ENCODE data around the gene TTC31.

Gene TTC31

DNA sequence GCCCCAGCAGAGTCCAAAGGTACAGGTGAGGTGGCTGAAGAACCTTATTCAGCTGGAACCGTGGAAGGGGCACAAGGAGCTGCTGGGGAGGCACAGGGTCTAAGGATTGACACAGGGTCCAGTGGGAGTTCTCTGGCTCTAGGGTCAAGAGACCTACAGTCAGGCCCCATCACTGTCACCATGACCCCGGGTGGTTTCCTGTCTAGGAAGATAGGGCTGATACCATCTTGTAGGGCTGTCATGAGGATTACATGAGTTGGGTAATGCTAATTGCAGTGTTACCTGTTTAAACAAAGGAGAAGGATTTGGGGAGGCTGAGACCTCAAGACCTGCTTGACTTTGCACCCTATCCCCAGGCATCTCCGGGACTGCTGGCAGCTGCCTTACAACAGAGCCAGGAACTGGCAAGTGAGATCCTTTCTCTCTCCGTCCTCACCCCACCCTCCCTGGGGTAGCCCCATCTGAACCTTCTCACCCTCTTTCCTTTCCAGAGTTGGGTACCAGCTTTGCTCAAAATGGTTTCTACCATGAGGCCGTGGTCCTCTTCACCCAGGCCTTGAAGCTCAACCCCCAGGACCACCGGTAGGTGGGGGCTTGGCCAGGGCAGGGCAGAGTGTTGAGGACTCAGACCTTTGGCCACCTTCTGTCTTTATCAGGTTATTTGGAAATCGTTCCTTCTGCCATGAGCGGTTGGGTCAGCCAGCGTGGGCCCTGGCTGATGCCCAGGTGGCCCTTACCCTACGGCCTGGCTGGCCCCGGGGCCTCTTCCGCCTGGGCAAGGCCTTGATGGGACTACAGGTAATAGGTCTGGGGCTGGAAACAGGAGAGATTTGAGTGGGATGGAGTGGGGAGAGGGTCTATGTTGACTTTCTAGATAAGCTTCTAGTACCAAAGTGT is 9.0 kb downstream of the TTC31 start:
- no peak for DNase-seq (ENCODE audit: low spot score)
- TF ChIP-seq, protein P1, sequence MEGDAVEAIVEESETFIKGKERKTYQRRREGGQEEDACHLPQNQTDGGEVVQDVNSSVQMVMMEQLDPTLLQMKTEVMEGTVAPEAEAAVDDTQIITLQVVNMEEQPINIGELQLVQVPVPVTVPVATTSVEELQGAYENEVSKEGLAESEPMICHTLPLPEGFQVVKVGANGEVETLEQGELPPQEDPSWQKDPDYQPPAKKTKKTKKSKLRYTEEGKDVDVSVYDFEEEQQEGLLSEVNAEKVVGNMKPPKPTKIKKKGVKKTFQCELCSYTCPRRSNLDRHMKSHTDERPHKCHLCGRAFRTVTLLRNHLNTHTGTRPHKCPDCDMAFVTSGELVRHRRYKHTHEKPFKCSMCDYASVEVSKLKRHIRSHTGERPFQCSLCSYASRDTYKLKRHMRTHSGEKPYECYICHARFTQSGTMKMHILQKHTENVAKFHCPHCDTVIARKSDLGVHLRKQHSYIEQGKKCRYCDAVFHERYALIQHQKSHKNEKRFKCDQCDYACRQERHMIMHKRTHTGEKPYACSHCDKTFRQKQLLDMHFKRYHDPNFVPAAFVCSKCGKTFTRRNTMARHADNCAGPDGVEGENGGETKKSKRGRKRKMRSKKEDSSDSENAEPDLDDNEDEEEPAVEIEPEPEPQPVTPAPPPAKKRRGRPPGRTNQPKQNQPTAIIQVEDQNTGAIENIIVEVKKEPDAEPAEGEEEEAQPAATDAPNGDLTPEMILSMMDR (IDR thresholded peaks at IDR 0.05; ENCODE audit: extremely low read depth, insufficient read depth, missing control alignments), result no peak
- in situ Hi-C loops (cut with MboI; ENCODE audit: low pct_unique_long_range_greater_than_20kb, low sequenced_read_pairs, unreplicated experiment), result loop anchor here (25.0 kb wide), 1 partner anchor 95 kb away; no protein-coding TSS in a partner anchor

DNA sequence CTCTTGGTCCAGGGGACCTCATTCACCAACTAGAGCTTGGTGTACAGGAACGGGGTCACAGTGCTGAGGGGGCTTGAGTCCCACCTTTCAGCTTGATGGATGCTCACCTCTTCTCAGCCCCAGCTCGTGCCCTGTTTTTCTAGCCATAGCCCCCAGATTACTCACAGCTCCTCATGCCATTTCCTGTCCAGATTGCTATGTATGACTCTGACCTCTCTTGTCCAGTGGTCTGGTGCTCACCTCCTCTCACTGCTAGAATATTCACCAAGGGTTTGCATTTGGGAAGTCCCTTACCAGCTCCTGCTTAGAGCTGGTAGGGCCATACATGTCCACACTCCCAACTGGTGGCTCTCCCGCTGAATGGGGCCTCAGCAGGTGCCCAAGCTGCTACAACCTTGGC is 10.7 kb downstream of the TTC31 start:
- in situ Hi-C loops (cut with MboI; ENCODE audit: low pct_unique_long_range_greater_than_20kb, low sequenced_read_pairs, unreplicated experiment), result loop anchor here (25.0 kb wide), 1 partner anchor 94 kb away; no protein-coding TSS in a partner anchor
- no peak for DNase-seq (ENCODE audit: low spot score)
- TF ChIP-seq, protein P1 (IDR thresholded peaks at IDR 0.05; ENCODE audit: extremely low read depth, insufficient read depth, missing control alignments), result no peak

DNA sequence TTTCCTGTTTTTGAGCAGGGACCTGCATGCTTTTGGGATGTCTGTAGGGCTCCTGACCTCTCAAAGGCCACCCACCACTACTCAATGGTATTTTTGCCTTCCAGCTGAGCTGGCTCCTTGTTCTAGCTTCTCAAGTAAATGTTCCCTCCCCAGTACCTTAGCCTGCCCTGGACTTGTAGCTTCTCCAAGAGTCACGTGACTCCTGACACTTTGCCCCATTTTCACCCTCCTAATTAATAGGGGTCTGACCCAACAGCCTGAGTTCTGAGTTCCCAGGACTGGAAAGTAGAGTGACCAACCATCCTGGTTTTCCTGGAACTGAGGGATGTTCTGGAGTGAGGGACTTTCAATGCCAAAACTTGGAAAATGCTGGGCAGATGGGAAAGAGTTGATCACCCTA is 12.6 kb downstream of the TTC31 start:
- TF ChIP-seq, protein P1 (IDR thresholded peaks at IDR 0.05; ENCODE audit: extremely low read depth, insufficient read depth, missing control alignments), result no peak
- in situ Hi-C loops (cut with MboI; ENCODE audit: low pct_unique_long_range_greater_than_20kb, low sequenced_read_pairs, unreplicated experiment), result loop anchor here (25.0 kb wide), 1 partner anchor 92 kb away; no protein-coding TSS in a partner anchor
- DNase-seq (ENCODE audit: low spot score), result no peak

DNA sequence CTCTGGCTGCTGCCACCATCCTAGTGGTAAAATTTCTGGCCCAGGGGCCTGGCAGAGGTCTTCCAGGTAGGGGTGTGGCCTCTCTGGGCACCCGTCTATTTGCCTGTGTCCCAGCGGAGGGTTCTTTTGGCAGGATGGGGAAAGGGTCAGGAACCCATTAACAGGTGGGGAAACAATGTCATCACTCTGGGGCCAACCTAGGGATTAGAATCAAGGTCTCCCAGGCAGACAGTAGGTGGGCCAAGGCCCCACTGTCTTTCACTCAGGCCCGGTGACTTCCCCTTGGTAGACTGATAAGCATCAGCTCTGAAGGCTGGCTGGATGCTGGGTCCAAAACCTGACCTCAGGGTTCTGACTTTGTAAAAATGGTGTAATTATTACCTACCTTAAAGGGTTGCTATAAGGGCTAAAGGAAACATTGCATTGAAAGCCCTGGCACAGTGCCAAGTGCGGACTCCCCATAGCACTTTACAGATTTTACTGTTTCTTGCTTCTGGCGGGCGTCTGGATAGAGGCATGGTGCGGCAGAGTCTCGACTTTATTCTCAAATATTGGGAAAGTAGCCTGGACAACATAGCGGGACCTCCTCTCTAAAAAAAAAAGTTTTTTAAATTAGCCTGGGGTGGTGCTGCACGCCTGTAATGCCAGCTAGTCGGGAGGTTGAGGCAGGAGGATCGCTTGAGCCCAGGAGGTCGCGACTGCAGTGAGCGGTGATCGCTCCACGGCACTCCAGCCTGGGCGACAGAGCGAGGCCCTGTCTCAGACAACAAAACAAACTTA is 14.3 kb downstream of the TTC31 start:
- in situ Hi-C loops (cut with MboI; ENCODE audit: low pct_unique_long_range_greater_than_20kb, low sequenced_read_pairs, unreplicated experiment), result loop anchor here (25.0 kb wide), 1 partner anchor 90 kb away; no protein-coding TSS in a partner anchor
- TF ChIP-seq, protein P1 (IDR thresholded peaks at IDR 0.05; ENCODE audit: extremely low read depth, insufficient read depth, missing control alignments), result no peak
- DNase-seq (ENCODE audit: low spot score), result no peak

DNA sequence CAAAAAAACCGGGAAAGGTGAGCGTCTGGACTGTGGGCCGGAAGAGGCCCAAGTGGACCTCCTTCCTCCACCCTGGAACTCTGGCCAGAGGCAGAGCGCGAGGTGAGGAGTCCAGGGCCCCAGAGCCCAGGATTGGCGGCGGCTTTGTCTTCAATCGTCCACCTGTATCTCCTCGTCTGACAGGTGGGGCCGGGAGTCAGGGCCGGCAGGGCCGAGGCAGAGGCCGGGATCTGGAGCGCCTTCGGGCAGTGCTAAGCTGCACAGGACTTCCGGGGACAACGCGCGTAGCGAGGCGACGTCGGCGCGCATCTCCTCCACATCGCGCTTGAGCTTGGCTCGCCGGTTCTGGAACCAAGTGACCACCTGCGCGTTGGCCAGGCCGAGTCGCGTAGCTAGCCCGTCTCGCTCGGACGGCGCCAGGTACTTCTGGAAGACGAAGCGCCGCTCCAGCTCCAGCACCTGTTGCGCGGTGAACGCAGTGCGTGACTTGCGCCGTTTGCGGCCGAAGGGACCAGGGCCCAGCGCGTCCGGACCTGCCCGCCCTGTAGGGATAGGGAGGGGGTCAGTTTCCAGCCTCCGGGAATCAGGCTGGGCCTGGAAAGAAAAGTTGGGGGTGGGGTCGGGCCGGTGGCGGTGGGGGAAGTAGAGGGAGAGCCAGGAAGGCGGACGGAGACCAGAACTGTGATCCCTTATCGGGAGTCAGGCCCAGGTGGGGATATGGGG is 15.1 kb downstream of the TTC31 start:
- no peak for DNase-seq (ENCODE audit: low spot score)
- in situ Hi-C loops (cut with MboI; ENCODE audit: low pct_unique_long_range_greater_than_20kb, low sequenced_read_pairs, unreplicated experiment), result loop anchor here (25.0 kb wide), 1 partner anchor 89 kb away; no protein-coding TSS in a partner anchor
- TF ChIP-seq, protein P1 (IDR thresholded peaks at IDR 0.05; ENCODE audit: extremely low read depth, insufficient read depth, missing control alignments), result no peak
